Right lobe of liver (tissue), 6 donors: Measurements from ENCODE around the gene NPTX1. TPM values are rescaled to one million over a fixed set of nuclear protein-coding genes. Genes with fewer than 3 reads are reported as not detected.

ENCODE experiments used
- ATAC-seq, 4 donors: fragments of 200-7000 bp; cut with Tn5 transposase; one replicate each; pipeline ENCODE4 v1.9.1; 2020; ENCODE audit warnings: mild to moderate bottlenecking in 4 of 4, moderate library complexity in 4 of 4
- DNase-seq, 3 donors: peaks; one replicate each; pipeline ENCODE4 v3.0.0-alpha.2; 2020
- H3K27ac ChIP-seq, 3 donors: fragments of 200-600 bp; one replicate each; pipeline ENCODE4 v1.8.0; 2022
- H3K27me3 ChIP-seq, 2 donors: fragments of 200-600 bp; one replicate each; pipeline ENCODE4 v1.8.0; 2022
- H3K36me3 ChIP-seq, 4 donors: fragments of 200-600 bp; sonication (generic) in 1 of 4; one replicate each; pipeline versions ENCODE4 v1.5.1 to v1.8.0; 2017 to 2022; ENCODE audit warnings: control low read depth in 1 of 4
- H3K4me1 ChIP-seq, 4 donors: fragments of 200-600 bp; sonication (generic) in 1 of 4; one replicate each; pipeline versions ENCODE4 v1.5.1 to v1.8.0; 2017 to 2022; ENCODE audit warnings: control low read depth in 1 of 4
- H3K4me3 ChIP-seq, 3 donors: fragments of 200-600 bp; one replicate each; pipeline ENCODE4 v1.8.0; 2022
- H3K9me3 ChIP-seq, 4 donors: fragments of 200-600 bp; sonication (generic) in 1 of 4; one replicate each; pipeline versions ENCODE4 v1.5.1 to v1.8.0; 2017 to 2022; ENCODE audit warnings: control low read depth in 1 of 4
- POLR2A ChIP-seq: fragments of 450-650 bp; IDR thresholded peaks from one replicate; pipeline ENCODE4 v1.6.1; 2017; ENCODE audit warnings: antibody characterized with exemption, mild to moderate bottlenecking
- WGBS: methylation state at CpG from one replicate; pipeline ENCODE4 v1.1.6; 2018; ENCODE audit warnings: low coverage, low lambda C conversion rate; ENCODE audit not compliant: insufficient coverage; ENCODE audit errors: missing lambda C conversion rate; 5-methylcytosine and 5-hydroxymethylcytosine counted together
- intact Hi-C, 2 donors: fragments of 100-400 bp; cut with DNase I; formaldehyde crosslinking; loops; one replicate each; pipeline versions ENCODE4 v1.11.2 to v1.14.1; 2022
- total RNA-seq, 6 experiments: library from RNA; depleted of rRNA in 2 of 6; stranded (reverse); fragments of >200 nt in 2 of 6; fragmentation: NEBNext Ultra II Directional in 3 of 6; extraction: Animal tissue kit (Norgen Biotek cat#: 25700) in 3 of 6; gene quantifications; one replicate each; pipeline versions ENCODE4 v1.1.0 to v1.2.4, GENCODE V29; 2016 to 2023
- TF ChIP-seq, protein P1 (sequence below), 4 donors: fragments of 200-600 bp in 3 of 4; fragments of 450-650 bp in 1 of 4; IDR thresholded peaks; one replicate each; pipeline versions ENCODE4 v1.5.1 to v1.8.0; 2016 to 2022; ENCODE audit warnings: antibody characterized with exemption in 4 of 4, mild to moderate bottlenecking in 2 of 4
- donor health status: DM: no; HTN: yes; CAD: no.
- donor health status: DM: no; HTN: no; CAD: no.
- donor health status: DM: no; HTN: no; CAD: no.
- donor health status: DM: no; HTN: yes; CAD: no.
- donor health status: DM: no; HTN: yes; CAD: no.

Gene NPTX1
- total RNA-seq, 6 experiments from 2014 or later: 0.06 TPM; not detected in 5

DNA sequence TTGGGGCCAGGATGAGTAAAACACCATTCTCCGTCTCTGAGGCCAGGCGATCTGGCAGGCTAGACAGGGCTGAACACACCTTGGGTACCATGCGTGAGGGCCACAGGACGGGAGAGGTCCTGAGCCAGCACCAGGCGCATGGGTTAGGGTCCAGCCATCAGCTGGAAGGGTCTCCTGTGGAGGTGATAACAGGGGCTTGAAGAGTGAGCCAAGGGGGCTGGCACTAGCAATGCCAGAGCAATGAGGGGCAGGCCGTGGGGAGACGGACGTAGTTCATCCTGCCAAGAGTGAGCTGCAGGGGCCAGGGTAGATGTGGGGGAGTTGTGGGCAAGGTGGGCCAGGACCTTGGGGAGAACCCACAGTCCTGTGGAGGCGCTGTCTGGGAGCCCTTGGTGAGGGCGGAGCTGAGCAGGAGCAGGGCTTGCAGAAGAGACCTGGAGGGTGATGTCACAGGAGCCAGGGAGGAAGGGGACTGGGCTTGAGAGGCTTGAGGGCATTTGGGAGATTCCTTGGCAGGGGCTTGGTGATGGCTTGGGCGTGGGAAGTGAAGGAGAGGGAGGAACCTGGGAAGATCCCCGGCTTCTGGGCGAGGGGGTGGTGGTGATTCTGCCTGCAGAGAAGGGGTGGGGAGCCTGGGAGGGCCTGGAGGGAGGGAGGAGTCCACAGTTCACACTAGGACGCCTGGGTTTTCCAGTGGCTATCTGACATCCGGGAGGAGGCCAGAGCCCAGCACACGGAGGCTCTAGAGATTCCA is 6.3 kb upstream of the NPTX1 start:
- intact Hi-C loops: no loop called here
- H3K27me3 ChIP-seq: peaks cover 0 to 15% of the 10 kb centered on the region in 2 donors
- no peak for ATAC-seq
- no peaks in the 10 kb centered on the region for H3K9me3 ChIP-seq
- DNase-seq: no peak
- H3K4me1 ChIP-seq: peaks cover 0 to 8% (median 0%) of the 10 kb centered on the region in 4 donors
- H3K36me3 ChIP-seq: no peaks in the 10 kb centered on the region
- no peak for TF ChIP-seq POLR2A
- TF ChIP-seq, protein P1, sequence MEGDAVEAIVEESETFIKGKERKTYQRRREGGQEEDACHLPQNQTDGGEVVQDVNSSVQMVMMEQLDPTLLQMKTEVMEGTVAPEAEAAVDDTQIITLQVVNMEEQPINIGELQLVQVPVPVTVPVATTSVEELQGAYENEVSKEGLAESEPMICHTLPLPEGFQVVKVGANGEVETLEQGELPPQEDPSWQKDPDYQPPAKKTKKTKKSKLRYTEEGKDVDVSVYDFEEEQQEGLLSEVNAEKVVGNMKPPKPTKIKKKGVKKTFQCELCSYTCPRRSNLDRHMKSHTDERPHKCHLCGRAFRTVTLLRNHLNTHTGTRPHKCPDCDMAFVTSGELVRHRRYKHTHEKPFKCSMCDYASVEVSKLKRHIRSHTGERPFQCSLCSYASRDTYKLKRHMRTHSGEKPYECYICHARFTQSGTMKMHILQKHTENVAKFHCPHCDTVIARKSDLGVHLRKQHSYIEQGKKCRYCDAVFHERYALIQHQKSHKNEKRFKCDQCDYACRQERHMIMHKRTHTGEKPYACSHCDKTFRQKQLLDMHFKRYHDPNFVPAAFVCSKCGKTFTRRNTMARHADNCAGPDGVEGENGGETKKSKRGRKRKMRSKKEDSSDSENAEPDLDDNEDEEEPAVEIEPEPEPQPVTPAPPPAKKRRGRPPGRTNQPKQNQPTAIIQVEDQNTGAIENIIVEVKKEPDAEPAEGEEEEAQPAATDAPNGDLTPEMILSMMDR (IDR thresholded peaks at IDR 0.05): no peak
- H3K27ac ChIP-seq: no peak overlapping the region
- 49% methylated on average over 14 of the region's 16 CpGs for WGBS
- H3K4me3 ChIP-seq: no peak overlapping the region

DNA sequence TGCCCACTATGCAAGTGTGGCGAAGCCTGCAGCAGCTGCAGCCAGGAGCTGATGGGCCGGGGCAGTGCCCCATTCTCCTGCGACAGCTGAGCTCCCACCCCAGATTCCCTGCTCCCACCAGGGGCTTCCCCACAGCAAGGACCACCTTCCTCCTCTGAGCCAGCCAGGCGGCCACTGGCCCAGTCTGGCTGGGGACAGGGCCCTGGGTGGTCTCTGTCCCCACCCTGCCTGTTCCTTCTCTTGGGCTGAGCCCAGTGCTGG is 5.6 kb upstream of the NPTX1 start:
- H3K27ac ChIP-seq: no peak overlapping the region
- no CpG with 5 or more reads among the region's 4 CpGs for WGBS
- H3K4me3 ChIP-seq: no peak overlapping the region
- H3K27me3 ChIP-seq: peaks cover 0 to 23% of the 10 kb centered on the region in 2 donors
- H3K36me3 ChIP-seq: no peaks in the 10 kb centered on the region
- ATAC-seq (no peak), DNase-seq (no peak)
- H3K4me1 ChIP-seq: peaks cover 0 to 15% (median 0%) of the 10 kb centered on the region in 4 donors
- H3K9me3 ChIP-seq: no peaks in the 10 kb centered on the region
- TF ChIP-seq, protein P1 (IDR thresholded peaks at IDR 0.05): no peak
- TF ChIP-seq POLR2A: no peak
- intact Hi-C loops: no loop called here

DNA sequence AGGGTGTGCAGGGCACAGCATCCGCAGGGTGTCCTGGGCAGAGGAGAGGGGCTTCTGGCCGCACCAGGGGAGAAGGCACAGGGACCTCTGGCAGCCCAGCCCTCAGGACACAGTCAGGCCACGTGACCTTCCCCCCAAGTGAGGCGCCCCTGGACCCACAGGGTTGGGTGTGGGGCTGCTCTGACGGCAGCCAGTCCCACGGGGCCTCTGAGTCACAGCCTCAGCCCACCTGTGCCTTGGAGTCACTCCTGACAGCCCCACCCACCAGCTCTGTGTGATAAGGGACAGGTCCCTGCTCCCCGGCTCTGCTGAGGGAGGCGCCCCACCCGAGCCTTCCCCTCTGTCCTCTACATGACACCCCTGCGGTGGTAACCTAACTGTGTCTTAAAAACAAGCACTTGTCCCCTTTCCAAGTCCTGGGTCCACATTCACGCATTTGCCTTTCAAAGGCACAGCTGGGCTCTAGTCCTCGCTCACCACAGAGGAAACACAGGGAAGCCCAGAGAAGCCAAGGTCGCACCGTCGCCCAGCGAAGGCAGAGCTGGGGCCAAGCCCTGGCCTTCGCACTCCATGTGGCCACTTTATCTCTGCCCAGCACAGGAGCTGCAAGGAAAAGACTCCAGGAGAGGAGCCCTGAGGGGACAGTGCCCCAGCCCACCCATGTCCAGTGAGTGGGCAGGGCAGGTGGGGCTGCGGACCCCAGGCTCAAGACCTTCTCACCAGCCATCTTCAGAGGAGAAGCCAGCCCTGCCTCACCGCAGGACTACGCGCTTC is 5.1 kb upstream of the NPTX1 start:
- TF ChIP-seq POLR2A: no peak
- WGBS: 28% methylated on average over 9 of the region's 21 CpGs
- no peaks in the 10 kb centered on the region for H3K9me3 ChIP-seq
- H3K4me1 ChIP-seq: peaks cover 0 to 20% (median 0%) of the 10 kb centered on the region in 4 donors
- intact Hi-C loops: no loop called here
- no peaks in the 10 kb centered on the region for H3K36me3 ChIP-seq
- H3K4me3 ChIP-seq: no peak overlapping the region
- ATAC-seq (no peak), DNase-seq (no peak)
- no peak overlapping the region for H3K27ac ChIP-seq
- peaks cover 0 to 27% of the 10 kb centered on the region in 2 donors for H3K27me3 ChIP-seq

DNA sequence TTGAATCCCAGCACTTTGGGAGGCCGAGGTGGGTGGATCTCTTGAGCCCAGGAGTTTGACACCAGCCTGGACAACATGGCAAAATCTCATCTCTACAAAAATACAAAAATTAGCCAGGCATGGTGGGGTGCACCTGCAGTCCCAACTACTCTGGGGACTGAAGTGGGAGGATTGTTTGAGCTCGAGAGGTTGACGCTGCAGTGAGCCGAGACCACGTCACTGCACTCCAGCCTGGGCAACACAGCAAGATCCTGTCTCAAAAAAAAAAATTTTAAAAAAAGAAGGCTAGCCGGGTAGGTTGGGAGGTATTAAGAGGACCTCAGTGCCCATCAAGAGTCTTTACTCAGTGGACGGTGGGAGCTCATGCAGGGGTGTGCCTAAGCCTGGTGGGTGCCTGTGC is 3.8 kb upstream of the NPTX1 start:
- H3K4me3 ChIP-seq: no peak overlapping the region
- peaks cover 0 to 34% of the 10 kb centered on the region in 2 donors for H3K27me3 ChIP-seq
- no peak for DNase-seq
- H3K27ac ChIP-seq: no peak overlapping the region
- ATAC-seq: no peak
- H3K4me1 ChIP-seq: peaks cover 0 to 28% (median 0%) of the 10 kb centered on the region in 4 donors
- intact Hi-C loops: no loop called here
- no peaks in the 10 kb centered on the region for H3K9me3 ChIP-seq
- H3K36me3 ChIP-seq: no peaks in the 10 kb centered on the region
- TF ChIP-seq, protein P1 (IDR thresholded peaks at IDR 0.05): no peak
- TF ChIP-seq POLR2A: no peak
- WGBS: 81% methylated on average over 5 of the region's 7 CpGs

DNA sequence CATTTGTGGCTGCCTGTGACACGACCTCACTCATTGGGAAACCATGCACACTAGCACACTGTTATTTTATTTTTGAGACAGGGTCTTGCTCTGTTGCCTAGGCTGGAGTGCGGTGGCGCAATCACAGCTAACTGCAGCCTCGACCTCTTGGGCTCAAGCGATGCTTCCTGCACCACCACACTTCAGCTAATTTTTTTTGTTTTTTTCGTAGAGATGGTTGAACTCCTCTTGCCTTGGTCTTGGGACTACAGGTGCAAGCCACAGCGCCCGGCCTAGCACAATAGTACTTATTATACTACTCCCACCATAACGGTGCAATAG is 2.8 kb upstream of the NPTX1 start:
- no peak for DNase-seq
- Histone ChIP-seq H3K36me3 (no peaks in the 10 kb centered on the region), H3K4me1 (peaks cover 0 to 28% (median 0%) of the 10 kb centered on the region in 4 donors), H3K27me3 (peaks cover 0 to 40% of the 10 kb centered on the region in 2 donors), H3K4me3 (no peak overlapping the region), H3K27ac (no peak overlapping the region), H3K9me3 (no peaks in the 10 kb centered on the region)
- intact Hi-C loops: no loop called here
- 37% methylated on average over 5 of the region's 9 CpGs for WGBS
- TF ChIP-seq POLR2A: no peak
- TF ChIP-seq, protein P1 (IDR thresholded peaks at IDR 0.05): no peak
- no peak for ATAC-seq
